HG03457 (cell line): ENCODE data around the gene FBXO33.

ENCODE experiments used
- ATAC-seq: cut with Tn5 transposase; IDR thresholded peaks from one replicate; pipeline ENCODE4 v1.9.1; 2021; ENCODE audit warnings: moderate number of reproducible peaks; ENCODE audit not compliant: unreplicated experiment

FBXO33 gene

GRCh38 chr14:39432179-39432618 lies at the start of gene FBXO33:
Gene FBXO33 (minus strand): TSS chr14:39432433. CDS start chr14:39432162, 271 bp downstream.
- ATAC-seq, result peak; percentile 73

GRCh38 chr14:39474416-39474911 lies 42.2 kb upstream of the FBXO33 start:
- ATAC-seq, result peak; percentile 94

- ATAC-seq, result no peak
Measured at GRCh38 chr14:39472078-39472477, 39.8 kb upstream of the FBXO33 start.

GRCh38 chr14:39469094-39469710 lies 37.0 kb upstream of the FBXO33 start:
- peak; percentile 93 for ATAC-seq

- no peak for ATAC-seq
Measured at GRCh38 chr14:39467889-39468524, 35.8 kb upstream of the FBXO33 start.

GRCh38 chr14:39459795-39460478 lies 27.7 kb upstream of the FBXO33 start:
- no peak for ATAC-seq

- ATAC-seq, result no peak
Measured at GRCh38 chr14:39456702-39457250, 24.5 kb upstream of the FBXO33 start.

- no peak for ATAC-seq
Measured at GRCh38 chr14:39454906-39455539, 22.8 kb upstream of the FBXO33 start.

GRCh38 chr14:39452680-39453079 lies 20.4 kb upstream of the FBXO33 start:
- ATAC-seq, result no peak

GRCh38 chr14:39451811-39452210 lies 19.6 kb upstream of the FBXO33 start:
- ATAC-seq, result no peak

- no peak for ATAC-seq
Measured at GRCh38 chr14:39447175-39447661, 15.0 kb upstream of the FBXO33 start.

- ATAC-seq, result peak; percentile 45
Measured at GRCh38 chr14:39446131-39446744, 14.0 kb upstream of the FBXO33 start.

GRCh38 chr14:39442293-39442692 lies 10.1 kb upstream of the FBXO33 start:
- no peak for ATAC-seq

GRCh38 chr14:39441805-39442204 lies 9.6 kb upstream of the FBXO33 start:
- ATAC-seq, result no peak

GRCh38 chr14:39440975-39441374 lies 8.7 kb upstream of the FBXO33 start:
- no peak for ATAC-seq

GRCh38 chr14:39435241-39435640 lies 3.0 kb upstream of the FBXO33 start:
- ATAC-seq, result no peak

- ATAC-seq, result no peak
Measured at GRCh38 chr14:39434401-39434800, 2.2 kb upstream of the FBXO33 start.

GRCh38 chr14:39433452-39433813 lies 1.2 kb upstream of the FBXO33 start:
- no peak for ATAC-seq

- peak; percentile 53 for ATAC-seq
Measured at GRCh38 chr14:39432619-39433451, 602 bp upstream of the FBXO33 start.
